NT2/D1 (cell line): ENCODE data around the gene CFTR.

ENCODE experiments used
- SUZ12 ChIP-seq: IDR thresholded peaks from 2 replicates; pipeline ENCODE4 v1.6.1; 2011; ENCODE audit not compliant: insufficient read length, insufficient read depth; ENCODE audit errors: extremely low read depth
- YY1 ChIP-seq: IDR thresholded peaks from 2 replicates; pipeline ENCODE4 v1.6.1; 2011; ENCODE audit not compliant: insufficient read length, insufficient read depth
- ZNF274 ChIP-seq: IDR thresholded peaks from 2 replicates; pipeline ENCODE4 v1.6.1; 2011; ENCODE audit warnings: mild to moderate bottlenecking, low read depth, low read length

DNA sequence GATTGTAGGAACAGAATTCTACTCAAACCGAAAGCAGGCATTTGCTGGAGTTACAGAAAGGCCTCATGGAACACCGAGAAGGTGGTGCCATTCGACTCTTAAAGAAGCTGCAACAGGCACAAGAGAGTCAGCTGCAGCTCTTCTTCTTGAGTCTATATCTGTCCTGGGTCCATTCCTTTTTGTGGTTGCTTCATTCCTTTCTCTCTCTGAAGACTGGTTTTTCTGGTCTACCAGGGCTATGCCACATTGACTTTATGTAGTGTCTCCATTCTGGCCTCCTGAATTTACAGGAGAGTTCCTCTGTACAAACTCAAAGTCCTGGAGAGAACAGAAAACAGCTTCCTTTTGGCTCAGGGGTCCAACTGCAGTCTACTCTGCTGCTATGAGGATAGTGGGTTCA, 132.8 kb downstream of the CFTR start:
- TF ChIP-seq SUZ12: no peak
- TF ChIP-seq ZNF274: no peak
- no peak for TF ChIP-seq YY1
